Choroid plexus epithelial cell (primary cell): ENCODE data around the gene ODF4.
"Not testable (repeated sequence)": the region's sequence is repeated elsewhere in the genome, so short reads cannot be mapped to it uniquely, and the experiment has no call there.

Experiments used
- DNase-seq: peaks from one replicate; pipeline ENCODE4 v3.0.0-alpha.2; 2010; ENCODE audit warnings: low read depth
- H3K4me3 ChIP-seq: 2 replicates; pipeline ENCODE4 v1.5.1; 2011; ENCODE audit warnings: low read depth, mild to moderate bottlenecking, control low read depth, low read length, moderate library complexity
- CTCF ChIP-seq: conservative IDR thresholded peaks from 2 replicates; pipeline ENCODE4 v1.5.1; 2011; ENCODE audit warnings: low read depth, mild to moderate bottlenecking, control low read depth, inconsistent platforms, low read length, moderate library complexity

Gene ODF4

GRCh38 chr17:8366231-8366630, 26.6 kb downstream of the ODF4 start:
- TF ChIP-seq CTCF = no peak
- peak; percentile 75 for DNase-seq
- H3K4me3 ChIP-seq = no peak overlapping the region

- no peak for DNase-seq
- no peak for TF ChIP-seq CTCF
- H3K4me3 ChIP-seq = no peak overlapping the region
These were observed 28.6 kb downstream of the ODF4 start for GRCh38 chr17:8368193-8368592.

DNA sequence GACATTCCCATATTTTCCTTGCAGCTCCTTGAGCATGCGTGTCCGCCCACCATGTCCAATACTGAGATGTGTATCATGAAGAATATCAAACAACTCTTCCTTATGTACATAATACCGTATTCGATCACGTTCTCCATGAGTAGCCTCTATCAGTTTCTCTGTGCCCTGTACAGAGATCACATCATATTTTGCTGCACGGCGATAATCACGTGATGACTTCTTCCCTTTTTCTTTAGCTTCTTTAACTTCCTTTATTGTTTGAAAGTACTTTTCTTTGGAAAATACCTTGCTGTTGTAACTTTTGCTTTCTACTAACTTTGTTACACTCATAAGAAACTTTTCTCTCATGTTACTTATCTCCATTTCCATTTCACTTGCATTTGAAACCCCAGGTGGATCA, 30.3 kb downstream of the ODF4 start:
- no peak for DNase-seq
- no peak overlapping the region for H3K4me3 ChIP-seq
- TF ChIP-seq CTCF = no peak

GRCh38 chr17:8371786-8372185, 32.1 kb downstream of the ODF4 start:
- TF ChIP-seq CTCF = no peak
- no peak overlapping the region for H3K4me3 ChIP-seq
- DNase-seq = no peak

DNA sequence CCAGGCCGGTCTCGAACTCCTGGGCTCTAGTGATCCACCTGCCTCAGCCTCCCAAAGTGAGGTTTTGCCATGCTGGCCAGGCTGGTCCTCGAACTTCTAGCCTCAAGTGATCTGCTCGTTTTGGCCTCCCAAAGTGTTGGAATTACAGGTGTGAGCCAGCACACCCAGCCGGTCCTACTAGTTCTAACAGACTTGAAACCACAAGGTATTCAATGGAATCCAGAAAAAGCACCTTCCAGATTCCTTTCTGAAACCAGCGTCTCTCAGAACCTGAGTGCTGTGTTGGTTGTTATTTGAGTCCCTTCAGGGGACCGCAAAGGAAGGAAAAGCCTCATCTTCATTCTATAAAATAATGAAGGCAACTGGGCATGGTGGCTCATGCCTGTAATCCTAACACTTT, 32.8 kb downstream of the ODF4 start:
- no peak for TF ChIP-seq CTCF
- no peak for DNase-seq

GRCh38 chr17:8373856-8374255, 34.2 kb downstream of the ODF4 start:
- DNase-seq, H3K4me3 ChIP-seq: not testable (repeated sequence)

More for the DNA sequence above, 32.8 kb downstream of the ODF4 start:
- H3K4me3 ChIP-seq = no peak overlapping the region

DNA sequence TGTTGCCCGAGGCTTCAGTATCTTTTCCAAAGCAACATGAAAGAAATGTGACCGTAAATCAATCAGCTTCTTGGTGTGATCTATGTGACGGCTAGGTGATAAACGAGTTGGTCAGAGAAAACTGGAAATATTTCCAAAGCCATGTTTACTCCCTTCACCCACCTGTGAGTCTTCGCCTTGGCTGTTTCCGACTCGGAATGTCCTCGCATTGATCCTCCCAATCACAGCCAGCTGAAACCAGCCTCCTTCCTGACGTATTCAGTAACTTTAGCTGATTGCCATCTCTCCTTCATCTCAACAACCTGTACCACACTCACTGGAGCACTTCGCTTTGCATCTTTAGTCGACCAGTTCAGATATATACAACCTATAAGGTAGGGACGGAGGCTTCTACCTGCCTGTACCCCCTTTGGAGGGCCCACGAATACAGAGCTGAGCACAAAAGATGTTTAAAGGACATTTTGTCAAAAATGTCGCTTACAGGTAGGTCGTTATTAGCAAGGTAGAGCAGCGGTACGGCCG, 36.2 kb downstream of the ODF4 start:
- peak overlapping the region; percentile 84 for H3K4me3 ChIP-seq
- no peak for TF ChIP-seq CTCF
- no peak for DNase-seq
